GM18502 (cell line): ENCODE measurements around the gene GOLGA3.
"Not testable (repeated sequence)": the region's sequence is repeated elsewhere in the genome, so short reads cannot be mapped to it uniquely, and the experiment has no call there.

Experiments used
- ATAC-seq: cut with Tn5 transposase; IDR thresholded peaks from one replicate; pipeline ENCODE4 v1.9.1; 2021; ENCODE audit warnings: mild to moderate bottlenecking; ENCODE audit not compliant: unreplicated experiment, poor library complexity

Gene GOLGA3

DNA sequence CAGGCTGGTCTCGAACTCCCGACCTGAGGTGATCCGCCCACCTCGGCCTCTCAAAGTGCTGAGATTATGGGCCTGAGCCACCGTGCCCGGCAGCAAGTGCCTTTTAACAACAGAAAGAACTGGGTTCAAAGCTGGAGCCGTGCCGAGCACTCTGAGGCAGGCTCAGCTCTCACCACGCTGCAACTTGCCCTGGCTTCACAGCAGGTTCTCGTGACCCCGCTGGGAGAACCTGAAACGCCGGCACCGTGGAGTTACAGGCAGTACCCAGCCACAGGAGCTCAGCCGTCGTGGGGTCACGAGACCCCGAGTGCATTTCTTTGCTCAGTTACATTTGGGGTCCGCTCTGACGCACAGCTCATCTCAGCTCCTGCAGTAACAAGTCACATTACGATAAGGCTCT lies 14.4 kb downstream of the GOLGA3 start:
- no peak for ATAC-seq

DNA sequence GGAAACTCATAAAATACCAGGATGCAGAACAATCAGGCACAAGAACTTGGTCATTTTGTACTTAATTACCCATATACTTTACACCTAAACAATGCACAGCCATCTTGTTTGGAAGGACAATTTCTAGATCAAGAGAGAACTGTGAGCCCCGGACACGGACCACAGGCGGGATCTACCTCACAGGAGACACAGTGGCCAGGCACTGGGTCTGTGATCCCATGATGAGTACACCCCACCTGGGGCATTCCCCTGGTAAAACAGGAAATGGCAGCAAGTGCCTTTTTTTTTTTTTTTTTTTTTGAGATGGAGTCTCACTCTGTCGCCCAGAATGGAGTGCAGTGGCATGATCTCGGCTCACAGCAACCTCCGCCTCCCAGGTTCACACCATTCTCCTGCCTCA lies 15.2 kb downstream of the GOLGA3 start:
- no peak for ATAC-seq

DNA sequence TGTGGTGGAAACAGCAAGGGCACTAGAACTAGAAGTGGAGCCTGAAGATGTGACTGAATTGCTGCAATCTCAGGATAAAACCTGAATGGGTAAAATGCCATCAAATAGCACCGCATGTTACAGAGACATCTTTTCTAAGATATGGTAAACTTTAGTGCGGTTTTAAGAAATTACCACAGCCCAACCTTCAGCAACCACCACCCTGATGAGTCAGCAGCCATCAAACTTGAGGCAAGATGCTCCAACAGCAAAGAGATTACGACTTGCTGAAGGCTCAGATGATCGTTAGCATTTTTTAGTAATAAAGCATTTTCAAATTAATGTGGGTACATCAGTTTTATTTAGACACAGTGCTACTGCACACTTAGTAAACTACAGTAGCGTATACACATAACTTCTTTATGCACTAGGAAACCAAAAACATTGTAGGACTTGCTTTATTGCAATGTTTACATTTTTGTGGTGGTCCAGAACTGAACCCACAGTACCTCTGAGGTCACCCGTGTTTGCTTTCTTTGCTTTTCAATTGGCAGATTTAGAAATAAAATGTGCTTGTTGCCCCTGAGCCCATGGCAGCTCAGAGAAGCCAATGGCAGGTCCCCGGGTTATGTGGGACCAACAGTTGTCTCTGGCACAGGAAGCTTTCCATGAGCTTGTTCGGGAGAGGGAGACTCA lies 15.9 kb downstream of the GOLGA3 start:
- ATAC-seq, result no peak

- ATAC-seq, result not testable (repeated sequence)
These were observed 19.3 kb downstream of the GOLGA3 start for GRCh38 chr12:132809391-132809790.

GRCh38 chr12:132807295-132808092 lies 21.2 kb downstream of the GOLGA3 start:
- no peak for ATAC-seq

GRCh38 chr12:132806857-132807256 lies 21.8 kb downstream of the GOLGA3 start:
- no peak for ATAC-seq

GRCh38 chr12:132804426-132804861 lies 24.2 kb downstream of the GOLGA3 start:
- no peak for ATAC-seq

- no peak for ATAC-seq
These were observed 24.8 kb downstream of the GOLGA3 start for GRCh38 chr12:132803888-132804287.

- ATAC-seq, result no peak
These were observed 25.5 kb downstream of the GOLGA3 start for GRCh38 chr12:132803125-132803524.

DNA sequence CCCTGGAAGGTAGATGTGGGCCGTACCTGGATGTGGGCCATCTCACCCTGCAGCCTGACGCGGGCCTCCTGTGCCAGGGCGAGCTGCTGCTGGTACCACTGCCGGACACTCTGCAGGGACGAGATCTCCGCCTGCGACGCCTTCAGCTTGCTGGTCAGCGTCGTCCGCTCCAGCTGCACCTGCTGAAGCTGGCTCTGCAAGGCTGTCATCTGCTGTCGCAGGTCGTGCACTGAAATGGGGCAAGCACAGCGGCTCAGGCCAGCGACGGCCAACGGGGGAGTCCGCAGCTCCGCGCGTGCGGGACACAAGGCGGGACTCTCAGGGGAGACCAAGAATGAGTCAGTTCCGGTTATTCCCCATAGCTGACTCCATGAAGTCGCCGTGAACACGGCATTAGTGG lies 26.9 kb downstream of the GOLGA3 start:
- ATAC-seq, result no peak

DNA sequence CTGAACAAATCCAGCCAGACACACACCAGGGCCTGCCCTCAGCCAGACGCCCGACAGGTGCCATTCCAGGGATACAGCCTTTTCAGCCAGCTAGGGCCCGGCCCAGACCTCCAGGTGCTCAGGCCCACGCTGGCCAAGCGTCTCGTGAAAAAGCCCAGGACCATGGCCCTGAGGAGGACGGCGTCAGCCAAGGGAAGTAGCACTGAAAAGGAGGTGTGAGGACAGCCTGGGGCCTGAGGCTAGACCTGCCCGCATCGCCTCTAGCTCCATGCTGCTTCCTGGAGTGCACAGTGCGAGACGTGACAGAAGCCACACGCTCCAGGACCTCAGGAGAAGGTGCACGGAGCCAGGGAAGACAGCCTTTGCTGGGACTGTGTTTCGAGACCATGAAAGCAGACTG lies 29.8 kb downstream of the GOLGA3 start:
- ATAC-seq, result no peak

GRCh38 chr12:132797820-132798570 lies 30.7 kb downstream of the GOLGA3 start:
- ATAC-seq, result no peak

DNA sequence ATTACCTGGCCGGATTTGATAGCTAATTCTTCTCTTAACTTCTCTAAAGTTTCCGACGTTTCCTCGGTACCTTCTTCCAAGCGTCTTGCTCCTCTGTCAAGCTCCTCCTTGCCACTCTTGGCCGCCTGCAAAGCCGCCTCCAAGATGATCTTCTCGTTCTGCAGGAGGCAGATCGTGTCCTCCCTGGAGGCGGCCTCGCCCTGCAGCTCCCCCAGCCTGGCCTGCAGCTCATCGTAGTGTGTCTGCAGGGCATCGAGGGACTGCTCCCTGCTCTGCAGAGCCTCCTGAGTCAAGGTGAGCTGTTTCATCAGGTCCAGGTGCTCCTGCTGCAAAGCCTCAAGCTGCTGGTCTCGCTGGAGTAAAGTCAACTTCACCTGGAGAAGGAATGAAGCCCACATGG lies 32.8 kb downstream of the GOLGA3 start:
- no peak for ATAC-seq

DNA sequence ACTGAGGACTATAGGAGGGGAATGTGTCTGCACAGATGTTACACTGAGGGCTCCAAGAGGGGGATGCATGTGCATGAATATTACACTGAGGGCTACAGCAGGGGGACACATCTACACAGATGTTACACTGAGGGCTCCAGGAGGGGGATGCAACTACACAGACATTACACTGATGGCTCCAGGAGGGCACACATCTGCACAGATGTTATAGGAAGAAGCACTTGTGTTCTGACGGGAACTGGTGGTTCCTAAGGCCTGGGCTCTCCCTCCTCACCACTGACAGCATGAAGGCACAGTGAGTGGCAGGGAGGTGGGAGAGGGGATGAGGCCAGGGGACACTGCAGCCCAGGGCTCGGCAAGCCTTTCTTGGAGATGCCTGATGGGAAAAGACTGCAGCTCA lies 36.7 kb downstream of the GOLGA3 start:
- ATAC-seq, result not testable (repeated sequence)

DNA sequence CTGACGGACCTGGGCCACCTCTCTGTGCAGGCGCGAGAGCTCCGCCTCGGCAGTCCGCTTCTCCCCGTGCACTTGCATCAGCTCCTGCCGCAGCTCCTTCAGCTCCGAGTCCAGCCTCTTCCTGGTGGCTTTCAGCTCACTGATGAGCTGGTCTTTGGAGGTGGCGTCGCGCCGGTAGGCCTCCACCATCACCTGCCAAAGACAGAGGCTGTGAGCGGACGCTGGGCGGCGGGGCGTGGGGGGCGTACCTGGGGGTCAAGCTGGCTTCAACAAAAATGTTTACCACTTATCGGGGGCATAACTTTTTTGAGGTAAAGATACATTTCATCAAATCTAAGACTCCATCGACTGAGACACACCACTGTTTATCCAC lies 39.6 kb downstream of the GOLGA3 start:
- ATAC-seq, result no peak

GRCh38 chr12:132788375-132789098 lies 40.1 kb downstream of the GOLGA3 start:
- no peak for ATAC-seq

DNA sequence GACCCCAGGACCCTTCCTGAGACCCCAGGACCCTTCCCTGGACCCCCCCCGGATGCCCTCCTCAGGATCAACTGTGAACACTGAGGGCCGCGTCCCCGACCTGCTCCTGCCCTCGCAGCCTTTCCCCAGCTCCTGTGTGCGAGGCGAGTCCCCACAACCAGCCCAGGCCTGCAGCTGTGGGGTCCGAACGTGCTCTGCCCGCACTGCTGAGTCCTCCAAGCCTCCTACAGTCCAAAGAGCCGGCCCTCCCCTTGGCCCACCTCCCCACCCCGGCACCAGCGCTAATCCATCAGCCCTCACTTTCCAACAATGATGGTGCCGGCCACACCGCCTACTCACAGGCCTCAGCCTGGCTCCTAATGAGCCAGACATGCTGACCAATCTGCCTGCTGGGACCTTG lies 40.8 kb downstream of the GOLGA3 start:
- ATAC-seq, result no peak

DNA sequence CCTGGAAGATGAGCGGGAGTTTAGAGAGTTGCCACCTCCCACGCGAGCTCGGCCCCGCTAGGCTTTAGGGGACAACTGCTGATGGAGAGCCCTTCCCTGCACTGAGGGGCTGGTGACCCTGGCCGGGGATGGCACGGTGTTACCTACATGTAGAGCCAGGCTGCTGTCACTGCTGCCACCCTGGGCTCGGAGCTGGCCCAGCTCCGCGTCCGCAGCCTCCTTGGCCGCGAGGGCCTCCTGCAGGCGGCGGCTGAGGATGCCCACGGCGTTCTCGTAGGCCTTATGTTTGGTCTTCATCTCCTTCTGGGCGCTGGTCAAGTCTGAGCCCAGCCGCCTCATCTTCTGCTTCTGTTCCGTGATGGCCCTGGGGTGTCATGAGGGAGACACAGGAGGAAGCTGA lies 42.5 kb downstream of the GOLGA3 start:
- ATAC-seq, result no peak

DNA sequence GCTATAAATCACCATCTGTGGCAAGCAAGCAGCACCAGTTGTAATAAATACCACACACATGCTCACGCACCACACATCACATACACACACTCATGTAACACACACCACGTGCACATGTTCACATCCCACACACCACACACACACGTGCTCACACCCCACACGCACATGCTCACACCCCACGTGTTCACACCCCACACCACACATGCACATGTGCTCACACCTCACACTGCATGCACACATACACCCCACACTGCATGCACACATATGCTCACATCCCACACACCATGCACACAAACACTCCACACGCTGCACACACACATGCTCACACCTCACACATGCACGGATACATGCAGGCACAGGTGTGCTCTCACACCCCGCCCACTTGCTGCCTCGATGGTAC lies 44.1 kb downstream of the GOLGA3 start:
- no peak for ATAC-seq

DNA sequence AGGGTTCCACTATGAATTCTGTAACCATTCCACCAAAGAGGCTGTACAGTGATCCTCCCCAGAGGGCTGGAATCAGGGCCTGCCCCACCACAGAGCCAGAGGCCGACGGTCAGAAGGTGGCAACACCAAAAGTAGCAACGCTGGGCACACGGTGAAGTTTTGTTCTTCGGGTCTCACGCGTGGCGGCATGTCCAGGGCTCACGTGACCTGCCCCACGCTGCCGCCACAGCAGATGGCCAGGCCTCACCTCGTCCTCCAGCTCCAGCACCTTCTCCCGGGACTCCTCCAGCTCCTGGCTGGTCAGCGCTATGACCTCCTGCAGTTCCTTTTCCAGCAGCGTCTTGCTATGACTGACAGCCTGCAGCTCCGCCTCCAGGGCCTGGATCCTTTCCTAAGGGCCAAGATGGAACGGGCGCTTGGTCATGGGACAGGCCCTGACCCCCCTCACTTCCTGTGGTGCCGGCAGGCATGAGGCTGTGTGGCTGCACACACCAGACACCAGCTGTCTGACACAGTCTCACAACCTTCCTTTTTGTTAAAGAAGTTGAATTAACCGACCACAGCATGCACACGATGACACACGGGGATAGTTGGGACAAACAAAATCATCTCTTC lies 44.6 kb downstream of the GOLGA3 start:
- no peak for ATAC-seq
